Kidney (tissue), 14 donors: ENCODE data around the gene FOXD1. TPM values are rescaled to one million over a fixed set of nuclear protein-coding genes. Genes with fewer than 3 reads are reported as not detected.

ENCODE experiments used
- DNase-seq, 5 donors: peaks; one replicate each; pipeline ENCODE4 v3.0.0-alpha.2; 2013 to 2020
- FAIRE-seq: peaks from 2 replicates; lab custom pipeline; 2012; peaks lifted over from hg19 to GRCh38; lab: Jason Lieb, UNC
- H3K27ac ChIP-seq, 2 donors: one replicate each; pipeline ENCODE4 v1.7.0; 2013; ENCODE audit warnings: low read depth in 2 of 2, low read length in 2 of 2, inconsistent platforms in 1 of 2
- H3K27me3 ChIP-seq: one replicate; pipeline ENCODE4 v1.7.1; 2013; ENCODE audit warnings: low read length, inconsistent platforms; ENCODE audit not compliant: control insufficient read depth, insufficient read depth
- H3K36me3 ChIP-seq, 3 donors: one replicate each; pipeline versions ENCODE4 v1.7.0 to v1.7.1; 2013; ENCODE audit warnings: low read length in 3 of 3, control low read depth in 1 of 3, inconsistent platforms in 1 of 3; ENCODE audit not compliant: insufficient read depth in 3 of 3, control insufficient read depth in 2 of 3
- H3K4me1 ChIP-seq, 3 donors: one replicate each; pipeline versions ENCODE4 v1.7.0 to v1.7.1; 2013; ENCODE audit warnings: low read length in 3 of 3, inconsistent platforms in 1 of 3, low read depth in 1 of 3; ENCODE audit not compliant: control insufficient read depth in 2 of 3, insufficient read depth in 2 of 3
- H3K4me3 ChIP-seq, 3 donors: one replicate each; pipeline versions ENCODE4 v1.7.0 to v1.8.1; 2013; ENCODE audit warnings: low read length in 3 of 3, control low read depth in 1 of 3, inconsistent platforms in 1 of 3
- H3K9ac ChIP-seq, 3 donors: one replicate each; pipeline versions ENCODE4 v1.7.0 to v1.7.1; 2013; ENCODE audit warnings: low read length in 3 of 3, control low read depth in 1 of 3, inconsistent platforms in 1 of 3
- H3K9me3 ChIP-seq, 3 donors: one replicate each; pipeline versions ENCODE4 v1.7.0 to v1.7.1; 2013; ENCODE audit warnings: low read length in 3 of 3, control low read depth in 1 of 3, inconsistent platforms in 1 of 3; ENCODE audit not compliant: control insufficient read depth in 2 of 3, insufficient read depth in 1 of 3
- CTCF ChIP-seq: IDR thresholded peaks from 3 replicates; pipeline ENCODE4 v1.5.1; 2012; ENCODE audit warnings: mild to moderate bottlenecking, moderate library complexity, borderline replicate concordance; ENCODE audit not compliant: insufficient read depth; ENCODE audit errors: extremely low read depth
- intact Hi-C: fragments of 100-400 bp; cut with DNase I; formaldehyde crosslinking; loops from one replicate; pipeline ENCODE4 v1.11.1; 2022
- polyA plus RNA-seq: library from polyadenylated mRNA; stranded (reverse); fragments of 350-450 nt; fragmentation: Illumina TruSeq; extraction: RNeasy Lipid Tissue Mini Kit (QIAGEN cat#74804); gene quantifications from one replicate; pipeline ENCODE4 v1.2.3, GENCODE V29; 2014; ENCODE audit warnings: low read depth, low replicate concordance; ENCODE audit not compliant: insufficient read depth
- total RNA-seq: library from RNA; stranded (reverse); fragmentation: NEBNext Ultra II Directional; extraction: Animal tissue kit (Norgen Biotek cat#: 25700); gene quantifications from one replicate; pipeline ENCODE4 v1.2.1, GENCODE V29; 2021
- donor health status: control.
- donor health status: control.
- donor health status: control.
- donor health status: control.
- donor health status: control.
- donor health status: DM: yes; HTN: yes; CAD: no.
- donor health status: Normal renal cell carcinoma (clear cell type).

FOXD1 gene
- total and polyA plus RNA-seq, 2 donors from 2014 or later, result 2.5 to 5.9 TPM

GRCh38 chr5:73441378-73441777 is 7.2 kb downstream of the FOXD1 start:
- no peaks in the 10 kb centered on the region for H3K36me3 ChIP-seq
- intact Hi-C loops, result loop anchor here (10.0 kb wide), 1 partner anchor 227 kb away; no protein-coding TSS in a partner anchor
- no peak overlapping the region for H3K27ac ChIP-seq
- H3K9ac ChIP-seq, result no peak overlapping the region
- H3K4me3 ChIP-seq, result no peak overlapping the region
- no peak for DNase-seq
- peaks cover 36% of the 10 kb centered on the region for H3K27me3 ChIP-seq
- no peaks in the 10 kb centered on the region for H3K9me3 ChIP-seq
- H3K4me1 ChIP-seq, result peaks cover 0 to 4% (median 0%) of the 10 kb centered on the region in 3 donors
- no peak for TF ChIP-seq CTCF
- FAIRE-seq, result no peak

- Histone ChIP-seq H3K9me3 (no peaks in the 10 kb centered on the region), H3K36me3 (no peaks in the 10 kb centered on the region), H3K4me1 (peaks cover 0 to 4% (median 0%) of the 10 kb centered on the region in 3 donors), H3K4me3 (no peak overlapping the region), H3K9ac (no peak overlapping the region), H3K27ac (no peak overlapping the region), H3K27me3 (peaks cover 33% of the 10 kb centered on the region)
- DNase-seq (no peak), FAIRE-seq (no peak)
- intact Hi-C loops, result loop anchor here (10.0 kb wide), 1 partner anchor 225 kb away; no protein-coding TSS in a partner anchor
- TF ChIP-seq CTCF, result no peak
Measured at GRCh38 chr5:73440262-73440661, 8.3 kb downstream of the FOXD1 start.

- FAIRE-seq, result no peak
- H3K27me3 ChIP-seq, result peaks cover 28% of the 10 kb centered on the region
- no peak overlapping the region for H3K4me3 ChIP-seq
- peaks cover 0 to 4% (median 0%) of the 10 kb centered on the region in 3 donors for H3K4me1 ChIP-seq
- DNase-seq, result no peak
- TF ChIP-seq CTCF, result no peak
- no peak overlapping the region for H3K9ac ChIP-seq
- H3K36me3 ChIP-seq, result no peaks in the 10 kb centered on the region
- H3K27ac ChIP-seq, result no peak overlapping the region
- intact Hi-C loops, result no loop called here
- no peaks in the 10 kb centered on the region for H3K9me3 ChIP-seq
Measured at GRCh38 chr5:73438645-73439470, 9.7 kb downstream of the FOXD1 start.
